GM21723 (cell line): ENCODE measurements around the gene TEK.

Experiments
- ATAC-seq: cut with Tn5 transposase; IDR thresholded peaks from one replicate; pipeline ENCODE4 v1.9.1; 2021; ENCODE audit warnings: mild to moderate bottlenecking, moderate library complexity; ENCODE audit not compliant: unreplicated experiment

The TEK gene

GRCh38 chr9:27118916-27119315, 9.9 kb downstream of the TEK start:
- no peak for ATAC-seq

DNA sequence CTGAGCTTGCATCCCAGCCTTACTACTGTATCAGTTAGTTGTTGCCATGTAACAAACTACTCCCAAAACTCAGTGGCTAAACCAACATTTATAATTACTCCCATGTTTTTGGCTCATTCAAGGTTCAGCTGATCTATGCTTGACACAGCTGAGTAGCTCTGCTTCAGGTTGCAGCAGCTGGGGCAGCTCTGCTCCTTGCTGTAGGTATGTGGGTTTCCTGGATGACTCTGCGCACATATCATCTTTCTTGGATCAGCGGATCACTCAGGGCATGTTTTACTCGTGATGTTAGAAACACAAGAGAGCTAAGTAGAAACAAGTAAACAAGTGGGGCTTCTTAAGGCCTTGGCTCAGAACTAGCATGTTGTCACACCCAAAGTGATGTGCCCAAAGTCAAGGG, 15.1 kb downstream of the TEK start:
- no peak for ATAC-seq

DNA sequence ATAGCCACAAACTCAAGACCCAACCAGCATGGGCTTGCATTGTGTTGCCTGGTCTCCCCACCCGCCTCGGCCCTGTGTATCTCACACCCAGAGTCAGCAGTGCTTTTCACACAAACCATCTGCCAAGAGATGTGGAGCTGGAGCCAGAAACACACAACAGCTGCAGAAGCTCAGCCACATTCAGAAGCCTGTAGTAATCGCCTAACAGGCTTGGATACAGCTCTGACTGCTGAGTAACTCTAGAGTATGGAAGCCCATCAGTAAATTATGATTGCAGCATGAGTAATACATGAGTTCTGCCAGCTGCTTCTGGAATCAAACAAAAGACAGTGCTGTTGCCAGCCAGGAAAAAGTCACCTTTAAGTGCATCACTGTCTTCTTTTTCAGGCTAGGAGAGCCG, 16.0 kb downstream of the TEK start:
- no peak for ATAC-seq

GRCh38 chr9:27125936-27126335, 16.9 kb downstream of the TEK start:
- no peak for ATAC-seq

DNA sequence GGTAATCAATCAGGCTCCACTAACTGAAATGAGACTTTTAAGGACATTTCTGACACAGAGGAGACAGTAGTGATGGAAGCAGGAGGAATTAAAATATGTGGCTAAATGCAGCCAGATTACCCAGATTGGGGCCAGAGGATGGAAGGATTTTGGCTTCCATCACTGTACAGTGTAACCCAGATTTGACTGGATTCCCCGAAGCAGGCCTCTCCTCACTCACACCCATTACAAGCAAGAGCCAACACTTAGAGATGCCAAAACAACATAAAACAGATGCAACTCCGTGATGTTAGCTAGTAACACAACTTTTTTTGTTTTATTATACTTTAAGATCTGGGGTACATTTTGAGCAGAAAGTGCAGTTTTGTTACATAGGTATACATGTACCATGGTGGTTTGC, 17.6 kb downstream of the TEK start:
- ATAC-seq = no peak

DNA sequence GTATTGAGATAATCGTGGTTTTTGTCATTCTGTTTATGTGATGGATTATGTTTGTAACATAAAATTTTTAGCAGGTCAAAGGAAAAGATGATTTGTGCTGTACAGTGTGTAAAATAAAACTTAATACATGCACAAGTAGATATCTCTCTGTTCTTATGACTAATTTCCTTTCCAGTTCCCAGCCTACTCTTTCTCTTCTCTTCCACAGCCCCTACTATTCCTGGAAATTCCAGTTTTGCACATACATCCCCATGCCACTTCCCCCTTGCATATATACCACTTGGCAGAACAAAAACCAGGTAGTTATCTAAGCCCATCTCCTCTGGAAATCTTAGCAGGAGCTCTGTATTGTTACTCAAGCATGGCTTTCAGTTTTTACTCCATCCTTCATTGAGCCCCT, 20.2 kb downstream of the TEK start:
- ATAC-seq = no peak

DNA sequence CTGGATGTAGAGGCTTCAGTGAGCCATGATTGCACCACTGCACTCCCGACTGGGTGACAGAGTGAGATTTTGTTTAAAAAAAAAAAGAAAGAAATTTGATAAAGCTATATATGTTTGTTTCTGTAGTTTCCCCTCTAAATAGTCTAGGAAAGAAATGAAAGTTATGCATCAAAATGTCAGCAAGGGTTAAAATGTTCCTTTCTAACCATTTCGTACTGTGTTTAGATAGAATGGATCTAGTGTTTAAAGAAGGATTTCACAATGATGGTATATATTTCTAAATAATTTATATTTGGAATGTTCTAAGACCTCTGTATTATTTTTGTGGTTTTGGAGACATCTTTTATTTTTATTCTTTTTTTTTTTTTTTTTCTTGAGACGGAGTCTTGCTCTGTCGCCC, 22.7 kb downstream of the TEK start:
- ATAC-seq = no peak

DNA sequence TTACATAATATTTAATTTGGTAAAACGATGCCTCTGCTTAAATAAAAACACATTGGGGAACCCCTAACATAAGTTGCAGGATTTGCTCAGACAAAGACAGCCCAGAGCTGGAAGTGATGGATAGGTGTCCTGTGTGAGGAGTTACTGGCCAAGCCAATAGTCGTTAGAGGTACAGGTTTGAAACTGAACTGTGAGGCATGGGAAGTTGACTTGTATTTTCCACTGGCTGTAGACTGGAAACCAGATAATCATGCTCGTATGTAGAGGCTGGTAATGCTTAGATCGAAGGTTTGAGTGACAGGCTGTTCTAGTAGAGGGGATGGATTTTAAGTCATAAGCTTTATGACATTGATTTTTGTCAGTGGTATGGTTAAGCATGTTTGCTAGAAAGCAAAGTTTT, 24.8 kb downstream of the TEK start:
- no peak for ATAC-seq

DNA sequence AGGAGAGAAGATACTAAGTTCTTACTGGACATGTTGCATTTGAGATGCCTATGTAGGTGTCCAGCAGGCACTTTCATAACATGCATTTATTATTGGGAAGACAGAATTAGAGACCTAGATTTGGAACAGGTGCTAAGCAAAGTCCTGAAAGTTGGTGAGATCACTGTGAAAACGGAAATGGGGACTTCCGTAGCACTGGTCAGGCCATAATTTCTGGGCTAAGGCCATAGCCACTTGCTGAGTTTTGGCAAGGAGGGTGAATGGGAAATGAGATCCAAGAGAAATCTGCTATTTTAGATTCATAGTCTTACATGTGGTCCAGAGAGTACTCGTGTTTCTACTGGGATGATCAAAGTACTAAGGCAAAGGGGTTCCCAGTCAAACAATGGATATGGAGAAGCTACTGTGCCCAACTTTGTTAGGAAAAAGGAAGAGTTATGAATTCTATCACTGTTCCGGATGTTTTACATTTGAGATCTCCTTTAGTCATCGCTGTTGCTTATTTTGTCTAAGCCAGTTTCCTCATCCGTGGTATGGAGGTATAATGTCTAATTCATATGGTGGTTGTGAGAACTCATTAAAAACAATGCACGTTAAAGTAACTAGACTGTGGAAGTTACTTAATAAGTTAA, 33.4 kb downstream of the TEK start:
- ATAC-seq = no peak

DNA sequence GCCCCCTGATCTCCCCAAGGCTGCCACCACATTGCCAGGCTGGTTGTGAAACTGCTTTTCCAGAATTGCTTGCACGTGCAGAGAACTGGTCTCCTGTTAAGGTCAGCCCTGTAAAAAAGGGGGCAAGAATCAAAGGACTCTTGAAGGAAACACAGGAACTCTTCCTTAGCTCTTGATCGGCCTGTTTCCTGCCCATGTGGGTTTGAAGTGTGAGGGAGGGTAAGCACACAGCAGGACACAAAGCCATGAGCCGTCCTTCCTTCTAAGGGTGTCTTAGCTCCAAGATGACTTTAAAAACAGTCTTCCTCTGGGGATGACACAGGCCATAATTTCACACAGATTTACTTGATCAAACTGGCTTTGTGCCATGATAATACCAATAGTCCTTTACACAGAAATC, 36.1 kb downstream of the TEK start:
- no peak for ATAC-seq

GRCh38 chr9:27149651-27150050, 40.6 kb downstream of the TEK start:
- ATAC-seq = no peak

DNA sequence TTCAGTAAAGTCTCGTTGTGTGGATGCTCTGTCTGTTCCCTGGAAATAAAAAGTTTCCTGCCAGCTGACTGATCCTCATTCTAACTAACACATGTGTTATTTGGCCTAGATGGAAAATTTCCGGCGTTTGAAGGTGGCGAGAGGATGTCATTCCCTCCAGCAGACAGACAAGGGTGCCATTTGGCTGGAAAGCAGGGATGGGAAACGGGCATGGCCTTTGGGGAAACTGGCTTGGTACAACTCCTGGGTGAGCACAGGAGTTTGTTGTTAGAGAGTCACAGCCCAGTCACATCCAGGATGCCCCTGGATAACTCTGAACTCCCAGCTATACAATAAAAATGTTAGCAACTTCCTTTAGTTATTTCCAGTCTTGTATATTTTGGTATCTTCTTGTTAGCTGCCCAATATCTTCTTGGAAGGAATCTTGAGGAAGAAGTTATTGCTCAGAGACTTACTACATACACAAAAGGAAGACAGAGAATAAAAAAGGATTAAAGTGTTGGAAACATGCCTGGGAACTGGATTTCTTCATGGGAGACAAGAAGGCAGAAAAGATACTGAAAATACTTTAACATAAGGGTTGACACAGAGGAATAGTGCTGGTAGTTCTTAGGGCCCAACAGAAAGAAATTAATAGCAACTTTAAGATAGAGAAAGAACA, 41.9 kb downstream of the TEK start:
- no peak for ATAC-seq

DNA sequence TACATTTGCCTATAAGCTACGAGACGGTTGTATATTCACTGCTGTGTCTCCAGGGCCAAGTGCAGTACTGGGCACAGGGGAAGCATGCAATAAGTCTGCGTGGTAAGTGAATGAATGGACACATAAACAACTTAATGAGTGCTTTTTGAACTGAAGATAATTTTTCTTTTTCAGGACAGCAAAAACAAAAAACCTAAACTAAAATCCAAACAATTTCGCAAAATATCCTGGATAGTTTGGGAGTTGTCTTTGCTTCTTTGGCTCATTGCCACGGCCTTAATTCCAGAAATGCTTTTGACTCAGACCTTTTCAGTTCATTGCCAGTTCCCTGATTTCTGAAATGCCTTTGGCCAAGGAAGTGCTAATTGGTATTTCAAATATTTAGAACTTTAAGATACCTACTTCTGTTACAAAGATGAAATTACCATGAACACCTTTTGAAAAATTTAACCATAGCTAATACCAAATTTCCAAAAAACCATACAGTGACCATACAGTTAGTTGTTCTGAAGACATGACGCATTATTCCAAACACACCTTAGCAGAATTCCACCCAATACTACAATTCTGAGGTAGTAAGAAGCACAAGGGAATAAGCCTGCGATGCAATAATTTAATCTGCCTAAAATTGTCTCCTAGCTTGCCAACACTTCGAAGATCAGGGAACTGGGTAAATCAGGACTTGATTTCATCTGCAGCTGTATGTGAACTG, 42.8 kb downstream of the TEK start:
- ATAC-seq = no peak

DNA sequence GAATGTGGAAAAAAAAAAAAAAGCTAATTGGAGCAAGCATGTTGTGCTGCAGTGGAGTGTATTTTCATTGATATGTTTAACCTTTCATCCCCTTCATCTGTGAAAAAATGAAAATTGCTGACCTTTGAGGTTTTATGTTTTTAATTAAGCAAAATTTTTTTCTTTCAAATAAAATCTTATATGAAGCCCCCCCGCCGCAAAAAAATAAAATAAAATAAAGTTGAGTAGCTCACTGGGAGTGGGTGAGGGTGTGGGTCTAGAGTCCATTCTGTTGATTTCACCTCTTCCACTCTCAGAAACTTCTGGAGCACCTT, 43.3 kb downstream of the TEK start:
- no peak for ATAC-seq

DNA sequence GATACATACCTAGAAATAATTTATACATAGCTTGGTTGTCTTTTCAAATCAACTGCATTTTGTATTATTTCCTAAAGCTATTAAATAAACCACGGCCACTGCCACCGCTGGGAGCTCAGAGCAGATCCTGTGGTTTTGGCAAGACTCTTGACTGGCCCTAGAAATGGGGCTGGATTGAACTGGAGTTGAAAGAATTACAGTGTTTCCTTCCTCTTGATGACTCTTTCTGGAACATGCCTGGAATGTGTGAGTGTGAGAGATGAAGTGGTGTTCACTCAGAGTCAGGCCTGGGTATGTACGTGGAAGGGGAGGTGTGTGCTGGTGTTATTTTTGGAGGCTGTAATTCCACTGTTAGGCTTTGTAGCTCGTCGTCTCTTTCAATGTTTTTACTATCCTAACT, 45.9 kb downstream of the TEK start:
- ATAC-seq = no peak

- ATAC-seq = no peak
Observed at GRCh38 chr9:27157097-27157496, 48.1 kb downstream of the TEK start.

- no peak for ATAC-seq
Observed at GRCh38 chr9:27157736-27158135, 48.7 kb downstream of the TEK start.

DNA sequence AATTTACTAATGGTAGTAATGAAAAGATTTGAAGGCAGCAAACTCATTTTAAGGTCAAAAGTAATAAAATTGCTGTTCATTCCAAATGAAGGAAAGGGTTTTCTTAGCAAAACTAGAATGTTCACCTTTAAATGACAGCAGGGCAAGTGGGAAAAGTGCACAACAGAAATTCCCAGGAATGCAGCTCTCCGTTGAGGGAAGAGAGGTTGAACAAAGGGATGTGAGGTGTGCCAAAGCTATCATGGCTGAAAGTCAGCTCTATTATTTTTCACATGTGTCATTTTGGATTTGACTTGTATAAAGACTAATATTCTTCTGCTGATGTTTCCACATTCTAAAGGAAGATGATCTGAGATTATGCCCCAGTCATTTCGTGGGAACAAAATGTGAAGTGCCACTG, 51.6 kb downstream of the TEK start:
- ATAC-seq = no peak

GRCh38 chr9:27162045-27162444, 53.0 kb downstream of the TEK start:
- ATAC-seq = no peak

DNA sequence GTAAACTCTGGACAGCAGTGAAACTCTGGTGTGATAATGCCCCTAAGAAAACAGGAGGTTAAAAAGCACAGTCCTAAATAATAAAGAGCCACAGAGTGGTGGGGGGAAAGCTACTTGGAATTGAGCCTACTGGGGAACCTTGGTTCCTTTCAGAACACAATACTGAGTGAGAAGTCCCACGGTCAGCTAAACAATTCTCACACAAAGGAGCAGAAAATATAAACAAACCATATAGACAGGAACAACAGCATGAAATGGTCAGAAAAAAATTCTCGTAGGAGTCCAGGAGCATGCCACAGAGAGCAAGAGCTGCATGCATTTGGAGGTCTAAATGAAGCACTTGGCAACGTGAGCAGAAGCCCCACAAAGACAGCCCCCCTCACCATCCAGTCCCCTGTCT, 56.0 kb downstream of the TEK start:
- no peak for ATAC-seq

GRCh38 chr9:27165670-27166069, 56.6 kb downstream of the TEK start:
- ATAC-seq = no peak

GRCh38 chr9:27168496-27168895, 59.5 kb downstream of the TEK start:
- ATAC-seq = no peak

DNA sequence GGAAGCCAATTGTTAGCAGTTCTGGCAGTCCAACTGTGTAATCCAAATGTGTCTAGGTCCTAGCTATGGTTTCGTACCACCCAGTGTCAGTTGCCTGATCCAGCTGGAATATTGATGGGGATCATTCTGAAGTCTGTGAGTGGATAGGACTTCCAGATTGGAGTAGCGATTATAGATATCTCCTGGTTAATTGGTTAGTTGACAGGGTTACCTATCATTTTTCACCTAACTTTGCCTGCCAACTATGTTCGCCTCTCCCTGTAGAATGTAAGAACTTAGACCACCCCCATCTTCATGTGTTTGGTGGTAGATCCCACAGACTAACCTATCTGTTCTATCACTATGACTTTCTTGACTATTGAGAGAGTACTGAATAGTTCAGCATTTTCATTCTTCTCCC, 59.9 kb downstream of the TEK start:
- no peak for ATAC-seq
